ENCODE measurements around the gene CMYA5. TPM values are rescaled to one million over a fixed set of nuclear protein-coding genes. Genes with fewer than 3 reads are reported as not detected.

Gene CMYA5
- total and polyA plus RNA-seq, 2 experiments from 2014 or later, result 1.1 to 3.5 TPM

DNA sequence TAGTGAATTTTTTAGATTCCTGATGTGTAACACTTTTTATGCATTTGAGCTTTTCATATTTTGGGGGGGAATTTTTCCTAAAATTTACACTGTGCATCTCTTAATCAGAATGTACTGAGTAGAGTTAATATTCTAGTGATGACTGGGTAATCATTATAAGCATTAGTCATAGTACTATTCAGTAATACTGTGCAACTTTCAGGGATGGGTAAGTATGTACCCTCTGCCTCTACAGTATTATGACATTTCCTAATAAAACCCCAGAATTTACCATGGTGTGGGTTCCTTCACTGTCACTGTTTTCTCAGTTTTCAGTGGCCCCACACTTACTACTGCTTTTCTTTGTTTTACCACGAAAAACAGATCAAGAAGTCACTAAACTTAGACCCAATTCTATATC lies 2.8 kb upstream of the CMYA5 start:
- Histone ChIP-seq H3K4me1 (ENCODE audit: insufficient read depth) (peaks cover 7% of the 10 kb centered on the region), H2AFZ (no peak overlapping the region), H3K9me3 (ENCODE audit: low read depth) (no peaks in the 10 kb centered on the region), H4K20me1 (ENCODE audit: insufficient read depth, poor library complexity, severe bottlenecking) (no peaks in the 10 kb centered on the region), H3K36me3 (replicated peaks; ENCODE audit: insufficient read depth, low read depth) (no peaks in the 10 kb centered on the region), H3K4me3 (no peak overlapping the region), H3K27ac (no peak overlapping the region), H3K4me2 (no peak overlapping the region), H3K79me2 (no peaks in the 10 kb centered on the region), H3K9me2 (replicated peaks; ENCODE audit: insufficient read depth) (no peaks in the 10 kb centered on the region), H3K27me3 (no peaks in the 10 kb centered on the region)
- 97% methylated on average over 1 of the region's 1 CpG for WGBS (ENCODE audit: low lambda C conversion rate, missing lambda C conversion rate)
- DNase-seq (ENCODE audit: low spot score), result no peak
- TF ChIP-seq EZH2phosphoT487 (IDR thresholded peaks at IDR 0.05; ENCODE audit: low read depth, severe bottlenecking, unreplicated experiment) (no peak), EZH2 (IDR thresholded peaks at IDR 0.05; ENCODE audit: borderline replicate concordance) (no peak), CTCF (IDR thresholded peaks at IDR 0.05; ENCODE audit: poor library complexity) (no peak)

DNA sequence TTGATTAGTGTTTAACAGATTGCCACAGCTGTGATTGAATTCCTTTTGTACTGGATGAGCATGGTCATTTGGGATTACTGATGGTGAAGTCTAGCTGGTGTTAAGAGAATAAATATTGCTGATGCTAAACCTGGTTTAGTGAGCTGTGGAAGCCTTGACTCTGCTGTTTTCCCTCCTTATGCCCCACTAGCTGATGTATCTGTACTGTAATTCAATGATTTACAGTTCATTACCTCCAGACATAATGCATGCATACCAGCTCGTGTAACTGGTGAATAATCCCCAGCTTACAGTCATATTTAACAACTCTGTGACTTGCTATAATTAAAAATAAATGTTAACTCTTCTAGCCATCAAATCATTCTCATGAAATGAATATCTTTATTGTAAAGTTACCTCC lies 1.7 kb upstream of the CMYA5 start:
- H3K36me3 ChIP-seq (replicated peaks; ENCODE audit: insufficient read depth, low read depth), result no peaks in the 10 kb centered on the region
- no peaks in the 10 kb centered on the region for H3K27me3 ChIP-seq
- H4K20me1 ChIP-seq (ENCODE audit: insufficient read depth, poor library complexity, severe bottlenecking), result no peaks in the 10 kb centered on the region
- H3K4me1 ChIP-seq (ENCODE audit: insufficient read depth), result peaks cover 7% of the 10 kb centered on the region
- TF ChIP-seq CTCF (IDR thresholded peaks at IDR 0.05; ENCODE audit: poor library complexity) (no peak), EZH2 (IDR thresholded peaks at IDR 0.05; ENCODE audit: borderline replicate concordance) (no peak), EZH2phosphoT487 (IDR thresholded peaks at IDR 0.05; ENCODE audit: low read depth, severe bottlenecking, unreplicated experiment) (no peak)
- 70% methylated on average over 1 of the region's 1 CpG for WGBS (ENCODE audit: low lambda C conversion rate, missing lambda C conversion rate)
- H3K4me2 ChIP-seq, result no peak overlapping the region
- no peak overlapping the region for H3K27ac ChIP-seq
- no peaks in the 10 kb centered on the region for H3K9me2 ChIP-seq (replicated peaks; ENCODE audit: insufficient read depth)
- H3K4me3 ChIP-seq, result no peak overlapping the region
- H3K9me3 ChIP-seq (ENCODE audit: low read depth), result no peaks in the 10 kb centered on the region
- no peak overlapping the region for H2AFZ ChIP-seq
- no peaks in the 10 kb centered on the region for H3K79me2 ChIP-seq
- no peak for DNase-seq (ENCODE audit: low spot score)

- Histone ChIP-seq H3K4me3 (no peak overlapping the region), H3K9me3 (ENCODE audit: low read depth) (no peaks in the 10 kb centered on the region), H3K4me1 (ENCODE audit: insufficient read depth) (peaks cover 7% of the 10 kb centered on the region), H3K27me3 (no peaks in the 10 kb centered on the region), H3K79me2 (no peaks in the 10 kb centered on the region), H2AFZ (no peak overlapping the region), H3K9me2 (replicated peaks; ENCODE audit: insufficient read depth) (no peaks in the 10 kb centered on the region), H3K36me3 (replicated peaks; ENCODE audit: insufficient read depth, low read depth) (no peaks in the 10 kb centered on the region), H3K4me2 (peak overlapping the region; percentile 90), H3K27ac (no peak overlapping the region), H4K20me1 (ENCODE audit: insufficient read depth, poor library complexity, severe bottlenecking) (no peaks in the 10 kb centered on the region)
- TF ChIP-seq EZH2 (IDR thresholded peaks at IDR 0.05; ENCODE audit: borderline replicate concordance) (no peak), CTCF (IDR thresholded peaks at IDR 0.05; ENCODE audit: poor library complexity) (no peak), EZH2phosphoT487 (IDR thresholded peaks at IDR 0.05; ENCODE audit: low read depth, severe bottlenecking, unreplicated experiment) (no peak)
- DNase-seq (ENCODE audit: low spot score), result no peak
- 78% methylated on average over 1 of the region's 1 CpG for WGBS (ENCODE audit: low lambda C conversion rate, missing lambda C conversion rate)
Measured at GRCh38 chr5:79691007-79691406, 1.4 kb downstream of the CMYA5 start.

DNA sequence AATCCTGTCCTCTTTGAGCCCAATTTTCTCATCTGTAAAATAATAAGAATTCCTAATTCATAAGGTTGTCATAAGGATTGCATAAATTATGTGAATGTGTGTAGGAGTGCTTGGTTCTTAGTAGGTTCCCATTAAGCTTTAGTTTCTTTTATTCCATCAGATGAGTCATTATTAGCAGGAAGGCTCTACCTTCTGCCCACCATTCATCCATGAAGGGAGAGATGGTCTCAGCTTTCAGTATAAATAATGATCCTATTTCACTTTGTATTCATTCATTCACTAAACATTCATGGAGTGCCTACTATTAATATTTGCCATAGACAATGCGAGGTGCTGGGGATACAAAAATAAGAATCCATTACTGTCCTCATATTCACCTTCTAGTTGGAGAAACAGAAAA lies 3.0 kb downstream of the CMYA5 start:
- no peaks in the 10 kb centered on the region for H3K79me2 ChIP-seq
- no peaks in the 10 kb centered on the region for H3K9me3 ChIP-seq (ENCODE audit: low read depth)
- H3K36me3 ChIP-seq (replicated peaks; ENCODE audit: insufficient read depth, low read depth), result no peaks in the 10 kb centered on the region
- H4K20me1 ChIP-seq (ENCODE audit: insufficient read depth, poor library complexity, severe bottlenecking), result no peaks in the 10 kb centered on the region
- H2AFZ ChIP-seq, result no peak overlapping the region
- DNase-seq (ENCODE audit: low spot score), result no peak
- no peaks in the 10 kb centered on the region for H3K27me3 ChIP-seq
- TF ChIP-seq EZH2 (IDR thresholded peaks at IDR 0.05; ENCODE audit: borderline replicate concordance), result no peak
- no peak for TF ChIP-seq CTCF (IDR thresholded peaks at IDR 0.05; ENCODE audit: poor library complexity)
- TF ChIP-seq EZH2phosphoT487 (IDR thresholded peaks at IDR 0.05; ENCODE audit: low read depth, severe bottlenecking, unreplicated experiment), result no peak
- H3K4me1 ChIP-seq (ENCODE audit: insufficient read depth), result peaks cover 7% of the 10 kb centered on the region
- no peaks in the 10 kb centered on the region for H3K9me2 ChIP-seq (replicated peaks; ENCODE audit: insufficient read depth)
- no peak overlapping the region for H3K4me3 ChIP-seq
- H3K27ac ChIP-seq, result no peak overlapping the region
- WGBS (ENCODE audit: low lambda C conversion rate, missing lambda C conversion rate), result 100% methylated on average over 1 of the region's 1 CpG
- no peak overlapping the region for H3K4me2 ChIP-seq
